CD4-positive, alpha-beta memory T cell (primary cell): Measurements from ENCODE around the gene RBM26. TPM values are rescaled to one million over a fixed set of nuclear protein-coding genes. Genes with fewer than 3 reads are reported as not detected.
A peak's percentile ranks its signal among the peaks of the same experiment; 100 is the strongest.

Experiments
- CTCF ChIA-PET: fragments of 350-600 bp; sonication (Branson Sonifier 250); formaldehyde crosslinking; loops from one replicate; lab custom pipeline; 2021; ENCODE audit warnings: inconsistent platforms; ENCODE audit not compliant: partially characterized antibody; lab: Charles Lee
- POLR2A ChIA-PET: fragments of 350-600 bp; sonication (Branson Sonifier 250); formaldehyde crosslinking; loops from one replicate; lab custom pipeline; 2021; ENCODE audit not compliant: partially characterized antibody; lab: Charles Lee
- DNase-seq, 5 donors: peaks; one replicate each; pipeline versions ENCODE4 v3.0.0 to v3.0.0-alpha.2; 2020 to 2022; ENCODE audit warnings: mixed read lengths in 1 of 5
- H3K27ac ChIP-seq: one replicate; pipeline ENCODE4 v1.7.0; 2013; ENCODE audit warnings: low read depth, low read length
- H3K27me3 ChIP-seq: 2 replicates; pipeline ENCODE4 v1.7.0; 2013; ENCODE audit warnings: mild to moderate bottlenecking, low read length, moderate library complexity; ENCODE audit not compliant: insufficient read depth
- H3K36me3 ChIP-seq: 2 replicates; pipeline ENCODE4 v1.7.0; 2013; ENCODE audit warnings: mild to moderate bottlenecking, low read length, moderate library complexity; ENCODE audit not compliant: insufficient read depth
- H3K4me1 ChIP-seq: 2 replicates; pipeline ENCODE4 v1.7.0; 2013; ENCODE audit warnings: mild to moderate bottlenecking, low read length, moderate library complexity; ENCODE audit not compliant: insufficient read depth
- H3K4me3 ChIP-seq, 2 donors: one replicate each; pipeline ENCODE4 v1.7.0; 2013; ENCODE audit warnings: low read length in 2 of 2, mild to moderate bottlenecking in 1 of 2
- H3K9me3 ChIP-seq, 2 donors: one replicate each; pipeline ENCODE4 v1.7.0; 2013; ENCODE audit warnings: low read length in 2 of 2, control low read depth in 1 of 2; ENCODE audit not compliant: control insufficient read depth in 1 of 2
- H3K27ac Mint-ChIP-seq, 7 donors: one replicate each; pipeline ENCODE4 v1.8.0; 2020 to 2021; ENCODE audit warnings: mixed read lengths in 7 of 7, mild to moderate bottlenecking in 6 of 7, inconsistent platforms in 3 of 7, moderate library complexity in 3 of 7
- H3K27me3 Mint-ChIP-seq, 2 donors: one replicate each; pipeline ENCODE4 v1.8.0; 2020 to 2021; ENCODE audit warnings: mixed read lengths in 2 of 2
- H3K36me3 Mint-ChIP-seq, 2 donors: one replicate each; pipeline ENCODE4 v1.8.0; 2020 to 2021; ENCODE audit warnings: mixed read lengths in 2 of 2, inconsistent platforms in 1 of 2, mild to moderate bottlenecking in 1 of 2
- H3K4me1 Mint-ChIP-seq, 4 donors: one replicate each; pipeline ENCODE4 v1.8.0; 2020 to 2021; ENCODE audit warnings: mixed read lengths in 4 of 4, mild to moderate bottlenecking in 1 of 4
- H3K4me3 Mint-ChIP-seq, 8 donors: one replicate each; pipeline ENCODE4 v1.8.0; 2020 to 2021; ENCODE audit warnings: mixed read lengths in 8 of 8, mild to moderate bottlenecking in 7 of 8, moderate library complexity in 6 of 8, inconsistent platforms in 3 of 8
- H3K9me3 Mint-ChIP-seq, 8 donors: one replicate each; pipeline ENCODE4 v1.8.0; 2020 to 2021; ENCODE audit warnings: mixed read lengths in 8 of 8, mild to moderate bottlenecking in 5 of 8, inconsistent platforms in 3 of 8, moderate library complexity in 1 of 8
- intact Hi-C: fragments of 100-400 bp; cut with micrococcal nuclease; formaldehyde crosslinking; loops from one replicate; pipeline ENCODE4 v1.15.1; 2023
- polyA plus RNA-seq, 2 donors: library from polyadenylated mRNA; unstranded; fragments of 300-500 nt; fragmentation: Illumina TruSeq; gene quantifications; one replicate each; pipeline ENCODE4 v1.2.3, GENCODE V29; 2021
- total RNA-seq, 2 experiments: library from RNA; stranded (reverse); gene quantifications; one replicate each; pipeline ENCODE4 v1.2.3, GENCODE V29; 2021

The RBM26 gene
- total and polyA plus RNA-seq, 4 experiments from 2014 or later: 9.5 to 96.3 (median 55.0) TPM

DNA sequence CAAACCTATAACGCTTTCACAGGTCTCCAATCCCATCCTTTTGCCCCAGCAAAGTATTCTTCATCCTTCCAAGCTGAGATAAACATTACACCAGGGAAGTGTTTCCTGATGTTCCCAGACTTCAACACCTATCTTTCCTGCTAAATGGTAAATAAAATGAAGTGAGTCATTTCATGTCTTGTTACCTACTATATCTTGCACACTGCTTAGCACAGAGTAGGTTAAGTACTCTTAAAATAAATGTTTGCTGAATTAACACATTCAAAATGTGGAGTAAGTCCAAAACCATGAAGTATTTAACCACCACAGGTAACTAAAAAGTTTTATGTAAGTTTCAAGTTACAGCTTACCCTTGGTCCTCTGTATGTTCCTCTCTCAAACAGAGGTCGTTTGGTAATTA lies 3.4 kb downstream of the RBM26 start:
- POLR2A ChIA-PET: interaction anchor here (0.8 to 3.3 kb wide), 2 partner anchors 9 to 79 kb away, joined by 7 to 16 read pairs; partner anchors contain the start of gene NDFIP2
- Mint-ChIP-seq H3K36me3 (peaks cover 7 to 35% of the 10 kb centered on the region in 2 donors), H3K27ac (peak overlapping the region in 6 of 7 donors; percentile 63 to 92 (median 76)), H3K9me3 (no peaks in the 10 kb centered on the region), H3K4me3 (no peak overlapping the region), H3K27me3 (no peaks in the 10 kb centered on the region), H3K4me1 (peaks cover 18 to 63% (median 43%) of the 10 kb centered on the region in 4 donors)
- DNase-seq: no peak
- H3K27me3 ChIP-seq: no peaks in the 10 kb centered on the region
- peaks cover 82% of the 10 kb centered on the region for H3K4me1 ChIP-seq
- intact Hi-C loops: loop anchor here (1.0 kb wide), 1 partner anchor 8 kb away; no protein-coding TSS in a partner anchor
- CTCF ChIA-PET: interaction anchor here (7.3 kb wide), 1 partner anchor 10 kb away, joined by 72 read pairs; no protein-coding TSS in a partner anchor
- peak overlapping the region; percentile 14 for H3K27ac ChIP-seq
- H3K9me3 ChIP-seq: no peaks in the 10 kb centered on the region
- H3K4me3 ChIP-seq: peak overlapping the region in 1 of 2 donors; percentile 20
- H3K36me3 ChIP-seq: peaks cover 5% of the 10 kb centered on the region

DNA sequence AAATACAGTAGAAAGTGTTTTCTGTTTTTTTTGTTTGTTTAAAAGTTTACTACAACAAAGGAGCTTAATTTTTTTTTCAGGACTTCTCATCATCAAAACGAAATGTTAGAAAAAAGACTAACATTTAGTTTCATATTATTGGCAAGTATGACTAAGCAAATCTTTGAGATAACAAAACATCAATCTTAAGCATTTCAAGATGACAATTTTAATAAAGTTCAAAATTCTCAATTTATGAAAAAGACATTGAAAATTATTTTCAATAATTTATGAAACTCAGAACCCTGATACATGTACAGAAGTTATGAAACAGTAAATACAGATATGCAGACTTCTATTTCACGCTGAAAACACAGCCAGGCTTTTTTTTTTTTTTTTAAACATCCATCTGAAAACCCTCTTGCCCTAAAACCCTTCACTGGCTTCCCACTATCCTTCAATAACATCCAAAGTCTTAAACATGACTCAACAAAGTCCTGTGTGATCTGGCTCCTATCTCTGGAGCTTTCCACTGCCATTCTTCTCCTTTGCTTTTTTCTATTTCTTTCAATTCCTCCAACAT lies 3.9 kb downstream of the RBM26 start:
- Histone ChIP-seq H3K4me3 (no peak overlapping the region), H3K36me3 (peaks cover 5% of the 10 kb centered on the region), H3K27ac (peak overlapping the region; percentile 14), H3K4me1 (peaks cover 79% of the 10 kb centered on the region), H3K9me3 (no peaks in the 10 kb centered on the region), H3K27me3 (no peaks in the 10 kb centered on the region)
- peak overlapping the region in 6 of 7 donors; percentile 63 to 92 (median 76) for H3K27ac Mint-ChIP-seq
- DNase-seq: no peak
- no peaks in the 10 kb centered on the region for H3K9me3 Mint-ChIP-seq
- no peaks in the 10 kb centered on the region for H3K27me3 Mint-ChIP-seq
- ChIA-PET POLR2A (interaction anchor here (0.7 to 3.3 kb wide), 3 partner anchors 9 to 958 kb away, joined by 3 to 16 read pairs (median 7); partner anchors contain the start of gene NDFIP2), CTCF (interaction anchor here (7.3 kb wide), 1 partner anchor 9 kb away, joined by 72 read pairs; no protein-coding TSS in a partner anchor)
- intact Hi-C loops: no loop called here
- H3K4me1 Mint-ChIP-seq: peaks cover 13 to 59% (median 41%) of the 10 kb centered on the region in 4 donors
- peak overlapping the region in 1 of 8 donors; percentile 54 for H3K4me3 Mint-ChIP-seq
- peaks cover 7 to 38% of the 10 kb centered on the region in 2 donors for H3K36me3 Mint-ChIP-seq

DNA sequence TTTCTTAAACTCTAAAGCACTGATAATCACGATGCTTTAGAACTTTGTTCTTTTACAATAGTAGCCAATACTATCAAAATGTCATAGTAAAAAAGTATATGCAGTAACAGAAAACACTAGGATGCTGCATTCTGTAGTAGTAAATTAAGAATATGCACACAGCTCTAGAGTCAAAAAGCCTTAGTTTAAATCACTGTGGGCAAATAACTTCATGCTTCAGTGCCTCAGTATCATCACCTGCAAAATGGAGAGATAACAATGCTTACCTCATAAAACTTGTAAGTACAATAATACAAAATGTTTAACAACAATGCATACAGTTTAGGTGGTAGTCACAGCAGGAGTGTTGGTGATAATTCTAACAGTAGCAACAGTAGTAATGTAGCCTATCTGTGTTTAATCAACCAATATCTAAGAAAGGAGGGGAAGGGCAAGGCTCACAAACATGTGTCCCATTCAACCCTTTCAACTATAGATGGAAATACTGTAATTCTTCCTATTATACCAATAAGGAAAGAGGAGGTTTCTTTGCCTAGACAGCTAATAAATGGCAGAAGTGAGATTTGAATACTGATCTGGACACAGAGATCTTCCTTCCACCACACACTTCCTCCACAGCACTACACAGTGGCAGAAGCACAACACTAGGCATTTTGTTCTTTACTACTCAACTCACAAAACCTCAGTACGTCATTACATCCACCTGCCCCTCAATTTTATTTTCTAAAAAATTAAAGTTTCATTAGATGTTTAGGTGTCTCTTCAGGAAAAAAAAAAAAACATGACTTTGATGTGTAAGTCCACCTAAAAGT lies 4.6 kb downstream of the RBM26 start:
- Histone ChIP-seq H3K4me1 (peaks cover 72% of the 10 kb centered on the region), H3K4me3 (no peak overlapping the region), H3K36me3 (peaks cover 5% of the 10 kb centered on the region), H3K27ac (peak overlapping the region; percentile 14), H3K9me3 (no peaks in the 10 kb centered on the region), H3K27me3 (no peaks in the 10 kb centered on the region)
- intact Hi-C loops: no loop called here
- H3K27ac Mint-ChIP-seq: peak overlapping the region in 6 of 7 donors; percentile 20 to 77 (median 48)
- peaks cover 6 to 52% (median 39%) of the 10 kb centered on the region in 4 donors for H3K4me1 Mint-ChIP-seq
- DNase-seq: peak in 2 of 5 donors; percentile 16 to 47
- no peaks in the 10 kb centered on the region for H3K9me3 Mint-ChIP-seq
- no peaks in the 10 kb centered on the region for H3K27me3 Mint-ChIP-seq
- ChIA-PET CTCF (interaction anchor here (7.3 kb wide), 1 partner anchor 9 kb away, joined by 72 read pairs; no protein-coding TSS in a partner anchor), POLR2A (interaction anchor here (0.7 to 3.3 kb wide), 4 partner anchors 8 to 958 kb away, joined by 3 to 16 read pairs (median 5); partner anchors contain the start of gene NDFIP2)
- peak overlapping the region in 4 of 8 donors; percentile 28 to 54 (median 42) for H3K4me3 Mint-ChIP-seq
- H3K36me3 Mint-ChIP-seq: peaks cover 11 to 40% of the 10 kb centered on the region in 2 donors

DNA sequence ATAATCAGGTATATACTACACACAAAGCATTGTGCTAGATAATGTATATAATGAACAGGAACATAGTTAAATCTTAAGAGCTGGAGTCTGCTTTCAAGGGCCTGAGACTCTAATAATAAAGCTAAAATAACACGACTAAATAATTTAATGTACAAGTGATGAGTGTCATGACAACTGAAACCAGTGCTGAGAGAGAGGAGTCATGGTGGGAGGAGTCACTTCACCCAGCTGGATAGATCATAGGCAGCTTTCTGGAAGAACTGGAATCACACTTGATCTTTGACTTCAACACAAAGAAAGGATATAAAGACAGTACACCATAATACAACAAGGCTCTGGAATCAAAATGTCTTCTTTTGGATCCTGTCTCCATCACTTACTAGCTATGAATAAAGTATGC lies 7.1 kb downstream of the RBM26 start:
- Histone ChIP-seq H3K4me1 (peaks cover 73% of the 10 kb centered on the region), H3K27ac (no peak overlapping the region), H3K9me3 (no peaks in the 10 kb centered on the region), H3K27me3 (no peaks in the 10 kb centered on the region), H3K4me3 (no peak overlapping the region), H3K36me3 (peaks cover 5% of the 10 kb centered on the region)
- H3K9me3 Mint-ChIP-seq: peaks cover 0 to 7% (median 3%) of the 10 kb centered on the region in 8 donors
- intact Hi-C loops: no loop called here
- no peak for DNase-seq
- ChIA-PET CTCF (interaction anchor here (0.6 to 1.4 kb wide), 3 partner anchors 8 to 106 kb away, joined by 3 to 9 read pairs (median 9); no protein-coding TSS in a partner anchor), POLR2A (interaction anchor here (0.7 to 1.7 kb wide), 3 partner anchors 7 to 77 kb away, joined by 3 to 4 read pairs (median 3); no protein-coding TSS in a partner anchor)
- no peak overlapping the region for H3K4me3 Mint-ChIP-seq
- peaks cover 25 to 48% of the 10 kb centered on the region in 2 donors for H3K36me3 Mint-ChIP-seq
- peaks cover 20 to 71% (median 53%) of the 10 kb centered on the region in 4 donors for H3K4me1 Mint-ChIP-seq
- H3K27ac Mint-ChIP-seq: peak overlapping the region in 5 of 7 donors; percentile 6 to 69 (median 47)
- H3K27me3 Mint-ChIP-seq: no peaks in the 10 kb centered on the region

DNA sequence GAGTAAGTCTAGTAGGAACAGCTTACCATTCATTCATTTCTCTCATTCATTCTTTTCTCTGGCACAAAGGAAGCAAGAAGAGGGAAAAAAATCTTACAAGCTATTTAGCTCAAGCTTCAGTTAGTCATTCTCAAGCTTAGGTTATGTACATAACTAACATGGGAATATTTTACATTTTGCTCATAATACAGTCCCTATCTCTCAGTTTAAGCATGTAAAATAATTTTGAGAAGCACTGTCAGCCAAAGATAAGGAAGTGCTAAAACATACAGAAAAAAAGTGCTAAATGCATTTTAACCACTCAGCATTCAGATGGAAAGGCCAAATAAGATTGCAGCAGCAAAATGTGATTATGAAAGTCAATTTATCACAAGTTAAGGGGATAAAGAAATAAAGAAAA lies 7.9 kb downstream of the RBM26 start:
- no peak overlapping the region for H3K27ac ChIP-seq
- no peaks in the 10 kb centered on the region for H3K9me3 ChIP-seq
- H3K27me3 Mint-ChIP-seq: no peaks in the 10 kb centered on the region
- POLR2A ChIA-PET: interaction anchor here (0.8 to 1.3 kb wide), 2 partner anchors 8 to 9 kb away, joined by 3 read pairs; partner anchors contain the start of gene RBM26
- H3K27ac Mint-ChIP-seq: peak overlapping the region in 5 of 7 donors; percentile 13 to 35 (median 19)
- H3K36me3 ChIP-seq: peaks cover 5% of the 10 kb centered on the region
- H3K27me3 ChIP-seq: no peaks in the 10 kb centered on the region
- CTCF ChIA-PET: interaction anchor here (0.6 kb wide), 1 partner anchor 105 kb away, joined by 3 read pairs; no protein-coding TSS in a partner anchor
- H3K4me1 ChIP-seq: peaks cover 73% of the 10 kb centered on the region
- intact Hi-C loops: no loop called here
- H3K4me3 ChIP-seq: no peak overlapping the region
- peak overlapping the region in 1 of 8 donors; percentile 4 for H3K4me3 Mint-ChIP-seq
- H3K4me1 Mint-ChIP-seq: peaks cover 28 to 76% (median 60%) of the 10 kb centered on the region in 4 donors
- no peak for DNase-seq
- peaks cover 25 to 48% of the 10 kb centered on the region in 2 donors for H3K36me3 Mint-ChIP-seq
- H3K9me3 Mint-ChIP-seq: peaks cover 0 to 7% (median 3%) of the 10 kb centered on the region in 8 donors

DNA sequence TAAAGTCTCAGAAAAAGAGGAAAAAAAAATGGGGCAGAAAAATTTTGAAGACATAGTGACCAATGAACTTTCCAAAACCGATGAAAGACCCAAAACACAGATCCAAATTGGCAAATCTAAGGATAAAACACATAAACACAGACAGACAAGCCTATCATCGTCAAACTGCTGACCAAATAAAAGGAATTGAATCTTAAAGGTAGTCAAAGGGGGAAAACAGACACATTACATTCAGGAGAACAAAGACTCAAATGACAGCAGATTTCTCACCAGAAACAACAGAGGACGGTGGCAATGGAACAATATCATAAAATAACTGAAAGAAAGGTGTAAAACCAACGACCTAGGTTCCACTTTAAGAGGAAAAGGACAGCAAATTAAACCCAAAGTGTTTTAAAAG lies 10.2 kb downstream of the RBM26 start:
- CTCF ChIA-PET: interaction anchor here (1.3 kb wide), 1 partner anchor 10 kb away, joined by 4 read pairs; the partner anchor contains the start of gene RBM26
- DNase-seq: no peak
- H3K36me3 ChIP-seq: peaks cover 5% of the 10 kb centered on the region
- Mint-ChIP-seq H3K27me3 (no peaks in the 10 kb centered on the region), H3K27ac (peak overlapping the region in 4 of 7 donors; percentile 33 to 58 (median 40)), H3K4me3 (peak overlapping the region in 1 of 8 donors; percentile 22), H3K9me3 (peaks cover 0 to 7% (median 3%) of the 10 kb centered on the region in 8 donors), H3K4me1 (peaks cover 44 to 72% (median 55%) of the 10 kb centered on the region in 4 donors), H3K36me3 (peaks cover 21 to 41% of the 10 kb centered on the region in 2 donors)
- POLR2A ChIA-PET: no interaction called here
- H3K4me1 ChIP-seq: peaks cover 65% of the 10 kb centered on the region
- no peak overlapping the region for H3K4me3 ChIP-seq
- H3K9me3 ChIP-seq: no peaks in the 10 kb centered on the region
- intact Hi-C loops: no loop called here
- H3K27ac ChIP-seq: no peak overlapping the region
- no peaks in the 10 kb centered on the region for H3K27me3 ChIP-seq
